Measurements from ENCODE around the gene RUFY1. TPM values are rescaled to one million over a fixed set of nuclear protein-coding genes. Genes with fewer than 3 reads are reported as not detected.

RUFY1 gene
- total and polyA plus RNA-seq, 2 donors (not counting 3 experiments of a cell fraction or from before 2014, with no cell fraction given), result 25.6 to 44.9 TPM

GRCh38 chr5:179608131-179608581, 57.8 kb downstream of the RUFY1 start:
- Histone ChIP-seq H3K4me1 (ENCODE audit: control insufficient read depth, extremely low read depth, insufficient read depth, low read length) (no peaks in the 10 kb centered on the region), H3K4me3 (replicated peaks in 1 of 3; ENCODE audit: insufficient read depth in 1 of 3, low read depth in 1 of 3, low read length in 3 of 3) (no peak overlapping the region), H2AFZ (ENCODE audit: low read depth, low read length) (no peak overlapping the region), H4K20me1 (replicated peaks; ENCODE audit: control insufficient read depth, extremely low read depth, insufficient read depth, low read length) (no peaks in the 10 kb centered on the region), H3K4me2 (ENCODE audit: insufficient read depth, low read length) (no peak overlapping the region), H3K9me3 (replicated peaks; ENCODE audit: control insufficient read depth, insufficient read depth, low read length) (no peaks in the 10 kb centered on the region), H3K9me1 (replicated peaks; ENCODE audit: control insufficient read depth, extremely low read depth, insufficient read depth, low read length) (no peaks in the 10 kb centered on the region), H3K79me2 (ENCODE audit: control insufficient read depth, insufficient read depth, low read length) (peaks cover 5% of the 10 kb centered on the region), H3K9ac (replicated peaks; ENCODE audit: extremely low read depth, insufficient read depth, low read length) (no peak overlapping the region), H3K27ac (ENCODE audit: insufficient read depth, low read depth, low read length) (no peak overlapping the region), H3K27me3 (ENCODE audit: control insufficient read depth in 2 of 2, insufficient read depth in 2 of 2, low read length in 2 of 2) (no peaks in the 10 kb centered on the region), H3K36me3 (ENCODE audit: control insufficient read depth in 2 of 2, extremely low read depth in 1 of 2, insufficient read depth in 2 of 2, low read length in 2 of 2) (peaks cover 18 to 49% of the 10 kb centered on the region in 2 experiments)
- no TSS peak for BruUV-seq (replicated peaks)
- ChIA-PET CTCF (no interaction called here), POLR2A (interaction anchor here (1.4 to 3.7 kb wide), 2 partner anchors 8 to 15 kb away, joined by 3 to 12 read pairs; partner anchors contain the start of gene HNRNPH1)
- intact Hi-C loops (cut with micrococcal nuclease) (no loop called here), dilution Hi-C loops (cut with MboI; ENCODE audit: extremely low pct_ligation_motif_present, low sequenced_read_pairs) (no loop called here)
- no peak for DNase-seq (ENCODE audit: low read depth, low spot score)
- TF ChIP-seq FOS (IDR thresholded peaks at IDR 0.05; ENCODE audit: borderline replicate concordance, insufficient read depth, low read length) (no peak), MYC (IDR thresholded peaks at IDR 0.05; ENCODE audit: low read depth, low read length) (no peak), GATA2 (IDR thresholded peaks at IDR 0.05; ENCODE audit: insufficient read depth, insufficient read length, low read depth, low read length) (no peak), MAX (IDR thresholded peaks at IDR 0.05; ENCODE audit: insufficient read depth, insufficient read length) (no peak), POLR2AphosphoS5 (IDR thresholded peaks at IDR 0.05; ENCODE audit: insufficient read depth, low read depth, low read length) (no peak), CTCF (IDR thresholded peaks at IDR 0.05; ENCODE audit: extremely low read depth in 1 of 2, insufficient read depth in 1 of 2, low read depth in 1 of 2, low read length in 2 of 2) (no peak), POLR2A (IDR thresholded peaks at IDR 0.05; ENCODE audit: low read depth, low read length) (no peak), EZH2 (IDR thresholded peaks at IDR 0.05; ENCODE audit: borderline replicate concordance, low read depth, low read length, severe bottlenecking) (no peak)
- no peak for FAIRE-seq

Measured in endothelial cell of umbilical vein (primary cell).